GM12872 (cell line): ENCODE results near the gene SMIM32.

Experiments used
- CTCF ChIP-seq: IDR thresholded peaks from 3 replicates; pipeline ENCODE4 v1.5.1; 2011; ENCODE audit warnings: low read depth, mild to moderate bottlenecking, low read length, moderate library complexity; ENCODE audit not compliant: insufficient read depth

Gene SMIM32

DNA sequence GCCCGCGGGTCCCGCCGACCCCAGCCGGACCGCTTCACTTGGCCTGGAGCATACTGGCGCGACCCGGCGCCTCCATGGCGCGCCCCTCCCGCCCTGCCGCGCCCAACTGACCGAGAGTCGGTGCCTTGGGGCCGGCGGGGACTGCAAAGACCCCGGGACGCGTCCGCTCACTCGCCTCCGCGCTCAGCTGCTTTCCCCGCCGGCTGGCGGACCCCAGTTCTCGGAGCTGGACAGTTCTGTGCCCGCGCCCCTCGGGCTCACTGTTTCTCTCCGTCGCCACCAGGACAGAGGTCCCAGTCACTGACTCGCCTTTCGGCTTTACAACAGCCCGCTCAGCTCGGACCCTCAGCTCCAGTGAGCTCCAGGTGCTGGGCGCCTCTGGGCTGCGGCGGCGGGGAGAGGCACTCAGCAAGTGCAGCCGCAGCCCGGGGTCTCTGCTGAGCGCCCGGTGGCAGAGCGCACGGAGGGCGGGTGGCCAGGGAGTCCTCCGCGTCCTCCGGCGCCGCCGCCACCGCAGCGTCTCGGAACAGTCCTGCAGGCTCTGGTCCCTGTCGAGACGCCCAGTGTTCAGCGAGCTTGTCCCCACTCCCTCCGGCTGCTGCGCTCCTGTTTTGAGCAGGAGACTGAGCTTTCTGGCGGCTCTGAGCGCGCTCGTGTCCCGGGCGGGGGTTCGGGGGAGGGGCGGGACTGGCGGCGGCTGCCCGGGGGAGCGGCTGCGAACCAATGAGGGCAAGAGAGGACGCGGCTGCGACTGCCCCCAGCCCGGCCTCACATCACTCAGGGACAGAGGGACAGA lies at the start of gene SMIM32:
TSS of gene SMIM32 (minus strand) at position 637 of the 796 bp plus-strand sequence. CDS start 638 bp downstream, outside the sequence.
- no peak for TF ChIP-seq CTCF

- TF ChIP-seq CTCF: no peak
Observed at GRCh38 chr5:136242611-136243010, 49.6 kb upstream of the SMIM32 start.

DNA sequence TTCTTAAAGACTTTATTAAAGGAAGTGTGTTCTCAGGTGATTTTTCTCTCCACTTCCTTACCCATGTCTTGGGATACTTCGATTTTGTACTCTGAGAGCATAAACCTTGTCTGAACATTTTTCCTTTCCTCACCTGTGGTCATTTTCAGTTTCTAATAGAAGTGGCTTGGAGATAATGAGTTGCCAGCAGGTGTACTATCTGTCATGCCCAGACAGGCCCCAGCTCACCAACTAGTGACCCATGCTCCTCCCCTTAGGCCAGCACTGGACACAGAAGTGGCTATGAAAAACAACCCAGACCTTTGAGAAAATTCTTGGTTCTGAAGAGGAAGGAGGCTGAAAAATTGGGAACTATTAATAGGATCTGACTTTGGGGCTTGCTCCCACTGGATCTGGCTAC lies 49.2 kb upstream of the SMIM32 start:
- TF ChIP-seq CTCF: no peak

- no peak for TF ChIP-seq CTCF
Observed at GRCh38 chr5:136240894-136241293, 47.9 kb upstream of the SMIM32 start.

DNA sequence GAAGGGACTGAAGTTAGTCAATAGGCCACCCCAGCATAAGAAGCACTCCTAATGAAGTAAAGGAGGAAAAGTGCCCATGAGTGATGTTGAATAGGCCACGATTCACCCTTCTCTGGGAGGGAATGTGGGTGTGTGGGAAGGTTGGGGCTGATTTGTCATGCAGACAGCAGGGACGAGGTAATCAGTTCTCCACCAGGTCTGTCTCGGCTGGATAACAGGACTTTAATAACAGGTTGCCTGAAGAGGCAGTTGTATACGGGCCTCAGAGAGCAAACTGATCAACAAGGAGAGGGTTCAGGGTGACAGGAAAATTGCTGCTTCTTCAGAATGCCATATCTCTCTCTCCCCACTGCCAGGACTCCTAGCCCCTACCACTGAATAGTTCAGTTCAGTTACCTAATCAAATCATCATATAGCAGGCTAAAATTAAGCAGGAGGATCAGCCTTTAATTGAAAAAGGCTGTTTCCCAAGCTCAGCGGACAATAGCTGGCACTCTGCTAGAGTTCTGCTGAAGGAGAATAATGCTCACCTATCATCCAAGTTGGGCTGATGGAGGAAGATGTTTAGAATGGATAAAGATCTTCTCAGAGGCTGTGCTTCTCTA lies 43.6 kb upstream of the SMIM32 start:
- no peak for TF ChIP-seq CTCF

DNA sequence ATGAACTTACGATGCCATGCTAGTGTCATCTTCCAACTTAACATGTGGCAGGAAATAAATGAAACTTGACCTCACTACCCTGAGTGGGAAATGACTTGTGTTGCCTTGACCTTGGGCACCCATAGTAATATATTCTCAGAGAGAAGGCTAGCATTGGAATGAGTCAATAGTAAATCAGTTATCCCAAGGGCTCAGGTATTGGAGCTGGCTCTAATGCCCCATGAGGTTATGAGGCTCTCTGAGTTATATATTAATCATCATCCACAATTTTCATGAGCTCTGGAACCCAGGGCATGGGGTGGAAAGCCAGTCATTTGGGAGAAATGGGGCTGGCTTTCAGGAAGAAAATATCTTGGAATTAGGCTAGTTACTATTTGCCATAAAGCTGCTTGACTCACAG lies 42.4 kb upstream of the SMIM32 start:
- TF ChIP-seq CTCF: no peak

DNA sequence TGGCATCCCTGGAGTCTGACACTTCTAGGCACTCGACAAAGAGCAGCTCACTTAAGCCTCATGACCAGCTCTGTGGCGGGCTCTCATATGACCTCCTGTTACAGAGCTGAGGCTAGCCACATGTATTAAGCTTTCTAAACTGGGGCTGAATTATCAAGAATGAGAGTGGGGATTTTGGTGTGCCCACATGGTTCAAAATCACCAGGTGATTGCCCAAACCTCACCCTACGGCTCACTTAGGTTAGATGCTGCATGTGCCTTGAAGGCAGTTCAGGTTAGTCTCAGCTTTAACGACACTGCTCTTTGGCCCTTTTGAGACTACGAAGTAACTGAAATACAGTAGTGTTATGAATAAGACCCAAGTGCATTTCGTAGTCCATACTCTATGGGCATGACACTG lies 39.4 kb upstream of the SMIM32 start:
- TF ChIP-seq CTCF: no peak
